Suppressor macrophage (primary cell): Measurements from ENCODE around the gene DHCR7.
A peak's percentile ranks its signal among the peaks of the same experiment; 100 is the strongest.

ENCODE experiments used
- DNase-seq, 4 experiments: peaks; one replicate each; pipeline ENCODE4 v3.0.0-alpha.2; 2020 to 2022
- total RNA-seq, 17 experiments: gene quantifications; one replicate each; lab custom pipeline; 2026; ENCODE audit warnings: mixed read lengths in 6 of 17, inconsistent platforms in 3 of 17; lab: John Stamatoyannopoulos, UW

Gene DHCR7
- 9.1 to 63.3 (median 32.0) reads per million in 17 experiments for total RNA-seq

- DNase-seq = peak; percentile 96 to 98 (median 96)
Observed at GRCh38 chr11:71448257-71449171, at the start of gene DHCR7. TSS of gene DHCR7 (minus strand) at chr11:71448393. CDS start at chr11:71444952, 3,441 bp downstream.

GRCh38 chr11:71496421-71496820 is 48.2 kb upstream of the DHCR7 start:
- no peak for DNase-seq

- no peak for DNase-seq
Observed at GRCh38 chr11:71495286-71496230, 47.4 kb upstream of the DHCR7 start.

- DNase-seq = peak in 2 of 4 experiments; percentile 4 to 11
Observed at GRCh38 chr11:71491940-71492339, 43.7 kb upstream of the DHCR7 start.

GRCh38 chr11:71491531-71491930 is 43.3 kb upstream of the DHCR7 start:
- DNase-seq = no peak

GRCh38 chr11:71490731-71491390 is 42.7 kb upstream of the DHCR7 start:
- no peak for DNase-seq

- DNase-seq = no peak
Observed at GRCh38 chr11:71490044-71490730, 42.0 kb upstream of the DHCR7 start.

GRCh38 chr11:71489311-71490043 is 41.3 kb upstream of the DHCR7 start:
- no peak for DNase-seq

- no peak for DNase-seq
Observed at GRCh38 chr11:71488681-71489270, 40.6 kb upstream of the DHCR7 start.

GRCh38 chr11:71486320-71486719 is 38.1 kb upstream of the DHCR7 start:
- no peak for DNase-seq

GRCh38 chr11:71485466-71485865 is 37.3 kb upstream of the DHCR7 start:
- DNase-seq = no peak

GRCh38 chr11:71485063-71485399 is 36.8 kb upstream of the DHCR7 start:
- DNase-seq = no peak

- no peak for DNase-seq
Observed at GRCh38 chr11:71484248-71485062, 36.3 kb upstream of the DHCR7 start.

GRCh38 chr11:71483692-71484091 is 35.5 kb upstream of the DHCR7 start:
- no peak for DNase-seq

GRCh38 chr11:71482746-71483364 is 34.7 kb upstream of the DHCR7 start:
- no peak for DNase-seq

- DNase-seq = no peak
Observed at GRCh38 chr11:71482216-71482615, 34.0 kb upstream of the DHCR7 start.

GRCh38 chr11:71481101-71481960 is 33.1 kb upstream of the DHCR7 start:
- no peak for DNase-seq

GRCh38 chr11:71478528-71478840 is 30.3 kb upstream of the DHCR7 start:
- DNase-seq = no peak
